H1 (cell line): ENCODE measurements around the gene TMX2.

Experiments
- ASH2L ChIP-seq: fragments of 200-600, 300-600 bp; sonication (generic); IDR thresholded peaks from one replicate; pipeline ENCODE4 v1.7.1; 2017; ENCODE audit warnings: low read length
- CBX5 ChIP-seq: fragments of 300-800, 300-1000 bp; sonication (generic); IDR thresholded peaks from 2 replicates; pipeline ENCODE4 v1.7.1; 2016; ENCODE audit warnings: antibody characterized with exemption, low read length, low read depth
- CEBPB ChIP-seq: IDR thresholded peaks from 2 replicates; pipeline ENCODE4 v1.6.1; 2012; ENCODE audit warnings: low read depth, low read length
- CTCF ChIP-seq, 3 experiments: IDR thresholded peaks; 1 replicate in 2 of 3; 2 replicates in 1 of 3; pipeline versions ENCODE4 v1.5.1 to v1.6.1; 2011; ENCODE audit warnings: low read length in 3 of 3, mild to moderate bottlenecking in 3 of 3, inconsistent platforms in 2 of 3, low read depth in 1 of 3, moderate library complexity in 1 of 3; ENCODE audit not compliant: insufficient read depth in 1 of 3; ENCODE audit errors: control extremely low read depth in 1 of 3
- E2F6 ChIP-seq: IDR thresholded peaks from 2 replicates; pipeline ENCODE4 v1.6.1; 2012; ENCODE audit warnings: inconsistent platforms
- KDM5A ChIP-seq: fragments of 200-600 bp; IDR thresholded peaks from 2 replicates; pipeline ENCODE4 v1.7.1; 2012; ENCODE audit warnings: mild to moderate bottlenecking, low read length, inconsistent platforms, mixed read lengths
- RFX5 ChIP-seq: IDR thresholded peaks from 2 replicates; pipeline ENCODE4 v1.6.1; 2011; ENCODE audit warnings: low read depth, low read length, improper control_type of control experiment, borderline replicate concordance
- SP1 ChIP-seq: IDR thresholded peaks from 2 replicates; pipeline ENCODE4 v1.6.1; 2011; ENCODE audit warnings: low read depth, low read length
- YY1 ChIP-seq: IDR thresholded peaks from 2 replicates; pipeline ENCODE4 v1.6.1; 2011; ENCODE audit warnings: low read depth, mild to moderate bottlenecking, low read length

GRCh38 chr11:57744357-57744756 lies 32.0 kb downstream of the TMX2 start:
- TF ChIP-seq CTCF (IDR thresholded peaks at IDR 0.05; ENCODE audit: control extremely low read depth in 1 of 3, insufficient read depth in 1 of 3, low read depth in 1 of 3, low read length in 3 of 3): no peak
- no peak for TF ChIP-seq RFX5
- no peak for TF ChIP-seq SP1
- no peak for TF ChIP-seq KDM5A
- TF ChIP-seq YY1: no peak
- no peak for TF ChIP-seq CEBPB
- no peak for TF ChIP-seq ASH2L
- no peak for TF ChIP-seq CBX5
- TF ChIP-seq E2F6: no peak
